IMR-90 (cell line): ENCODE measurements around the gene KCNE4. TPM values are rescaled to one million over a fixed set of nuclear protein-coding genes. Genes with fewer than 3 reads are reported as not detected.
A peak's percentile ranks its signal among the peaks of the same experiment; 100 is the strongest.

Experiments
- ATAC-seq: fragments of 200-7000 bp; cut with Tn5 transposase; 2 replicates; pipeline ENCODE4 v1.9.1; 2020; ENCODE audit warnings: low read depth, mild to moderate bottlenecking, moderate library complexity
- BruUV-seq: library from RNA; stranded (reverse); fragments of 400-500 nt; replicated peaks from 2 replicates; lab custom pipeline; 2021; lab: Mats Ljungman, UMichigan
- CTCF ChIA-PET: fragments of 300-600 bp; formaldehyde crosslinking; extraction: SDS; loops from one replicate; lab custom pipeline; 2021; ENCODE audit warnings: antibody characterized with exemption; lab: Yijun Ruan, JAX
- POLR2A ChIA-PET: fragments of 300-600 bp; sonication (Branson Sonifier 250); formaldehyde crosslinking; loops from one replicate; lab custom pipeline; 2022; ENCODE audit warnings: antibody characterized with exemption; ENCODE audit not compliant: unreplicated experiment; lab: Charles Lee
- DNase-seq: peaks from one replicate; pipeline ENCODE4 v3.0.0; 2013
- H2AFZ ChIP-seq: replicated peaks from 2 replicates; pipeline ENCODE3; 2013; ENCODE audit warnings: low read length, mild to moderate bottlenecking; ENCODE audit not compliant: poor library complexity
- H2AK5ac ChIP-seq: 2 replicates; pipeline ENCODE4 v1.6.1; 2013; ENCODE audit warnings: low read depth, low read length, inconsistent platforms
- H2AK9ac ChIP-seq: replicated peaks from 2 replicates; pipeline ENCODE3; 2013; ENCODE audit warnings: mild to moderate bottlenecking, low read depth, low read length, moderate library complexity; ENCODE audit not compliant: poor library complexity
- H2BK120ac ChIP-seq: 2 replicates; pipeline ENCODE4 v1.6.1; 2013; ENCODE audit warnings: low read depth, low read length, inconsistent platforms
- H2BK15ac ChIP-seq: 3 replicates; pipeline ENCODE4 v1.6.1; 2013; ENCODE audit warnings: low read depth, low read length, inconsistent platforms
- H2BK20ac ChIP-seq: 2 replicates; pipeline ENCODE4 v1.6.1; 2013; ENCODE audit warnings: low read depth, mild to moderate bottlenecking, inconsistent platforms, low read length, moderate library complexity
- H2BK5ac ChIP-seq: 2 replicates; pipeline ENCODE4 v1.6.1; 2013; ENCODE audit warnings: mild to moderate bottlenecking, low read depth, low read length, inconsistent platforms; ENCODE audit not compliant: poor library complexity, severe bottlenecking
- H3K14ac ChIP-seq: replicated peaks from 2 replicates; pipeline ENCODE4 v1.6.1; 2013; ENCODE audit warnings: low read depth, low read length, inconsistent platforms
- H3K18ac ChIP-seq: 2 replicates; pipeline ENCODE4 v1.6.1; 2013; ENCODE audit warnings: low read depth, low read length, control low read depth
- H3K23ac ChIP-seq: 2 replicates; pipeline ENCODE4 v1.6.1; 2013; ENCODE audit warnings: low read depth, low read length, inconsistent platforms
- H3K27ac ChIP-seq: 2 replicates; pipeline ENCODE4 v1.5.1; 2013; ENCODE audit warnings: mild to moderate bottlenecking, control low read depth, low read length; ENCODE audit not compliant: insufficient read depth
- H3K27me3 ChIP-seq: 2 replicates; pipeline ENCODE4 v1.6.1; 2013; ENCODE audit warnings: low read length; ENCODE audit not compliant: control insufficient read depth, insufficient read depth
- H3K36me3 ChIP-seq: 2 replicates; pipeline ENCODE4 v1.6.1; 2013; ENCODE audit warnings: low read length, mixed read lengths; ENCODE audit not compliant: control insufficient read depth, insufficient read depth
- H3K4ac ChIP-seq: 2 replicates; pipeline ENCODE4 v1.6.1; 2013; ENCODE audit warnings: low read depth, low read length, inconsistent platforms
- H3K4me1 ChIP-seq: 2 replicates; pipeline ENCODE4 v1.6.1; 2013; ENCODE audit warnings: low read length, mixed read lengths; ENCODE audit not compliant: control insufficient read depth, insufficient read depth
- H3K4me2 ChIP-seq: 2 replicates; pipeline ENCODE4 v1.6.1; 2013; ENCODE audit warnings: low read depth, mild to moderate bottlenecking, control low read depth, low read length, moderate library complexity
- H3K4me3 ChIP-seq: 2 replicates; pipeline ENCODE4 v1.5.1; 2013; ENCODE audit warnings: low read depth, mild to moderate bottlenecking, control low read depth, low read length, moderate library complexity; ENCODE audit not compliant: insufficient read depth
- H3K56ac ChIP-seq: 2 replicates; pipeline ENCODE4 v1.6.1; 2013; ENCODE audit warnings: low read length, inconsistent platforms; ENCODE audit not compliant: insufficient read depth; ENCODE audit errors: extremely low read depth
- H3K79me1 ChIP-seq, 2 experiments: 2 replicates each; pipeline ENCODE4 v1.6.1; 2013; ENCODE audit warnings: low read length in 2 of 2, inconsistent platforms in 1 of 2, low read depth in 1 of 2
- H3K9ac ChIP-seq: 2 replicates; pipeline ENCODE4 v1.6.1; 2013; ENCODE audit warnings: low read depth, low read length, control low read depth
- H3K9me1 ChIP-seq: 2 replicates; pipeline ENCODE4 v1.6.1; 2013; ENCODE audit warnings: low read length, inconsistent platforms; ENCODE audit not compliant: insufficient read depth
- H3K9me3 ChIP-seq: 2 replicates; pipeline ENCODE4 v1.6.1; 2013; ENCODE audit warnings: low read length; ENCODE audit not compliant: control insufficient read depth, insufficient read depth
- H4K20me1 ChIP-seq: 2 replicates; pipeline ENCODE4 v1.6.1; 2013; ENCODE audit warnings: low read length, inconsistent platforms; ENCODE audit not compliant: insufficient read depth
- H4K5ac ChIP-seq: 2 replicates; pipeline ENCODE4 v1.6.1; 2013; ENCODE audit warnings: mild to moderate bottlenecking, low read depth, low read length, control low read depth
- H4K8ac ChIP-seq, 2 experiments: 2 replicates each; pipeline ENCODE4 v1.6.1; 2013; ENCODE audit warnings: low read depth in 2 of 2, low read length in 2 of 2, control low read depth in 1 of 2, inconsistent platforms in 1 of 2
- H4K91ac ChIP-seq: 2 replicates; pipeline ENCODE4 v1.6.1; 2013; ENCODE audit warnings: low read depth, low read length, inconsistent platforms; ENCODE audit not compliant: insufficient read depth
- ELK1 ChIP-seq: fragments of 150-350 bp; IDR thresholded peaks from 2 replicates; pipeline ENCODE4 v1.6.1; 2016; ENCODE audit warnings: low read depth, mild to moderate bottlenecking, low read length, moderate library complexity, borderline replicate concordance
- MAFK ChIP-seq: IDR thresholded peaks from 2 replicates; pipeline ENCODE4 v1.6.1; 2012; ENCODE audit warnings: low read depth, low read length, improper control_type of control experiment
- POLR2A ChIP-seq: IDR thresholded peaks from 2 replicates; pipeline ENCODE4 v1.6.1; 2012; ENCODE audit warnings: mild to moderate bottlenecking, low read depth, low read length
- USF2 ChIP-seq: fragments of 150-350 bp; IDR thresholded peaks from 2 replicates; pipeline ENCODE4 v1.6.1; 2017; ENCODE audit warnings: mild to moderate bottlenecking, antibody characterized with exemption, low read length, low read depth
- WGBS, 2 experiments: methylation state at CpG; one replicate each; pipeline versions ENCODE4 v1.1.5 to v1.1.7; 2013; ENCODE audit warnings: missing lambda C conversion rate in 2 of 2; ENCODE audit not compliant: insufficient read length in 1 of 2; ENCODE audit errors: extremely low coverage in 2 of 2; 5-methylcytosine and 5-hydroxymethylcytosine counted together
- dilution Hi-C: fragments of 300-500 bp; cut with HindIII; formaldehyde crosslinking; loops from one replicate; pipeline ENCODE4 v1.14.3; 2018; ENCODE audit warnings: low sequenced_read_pairs; ENCODE audit not compliant: unreplicated experiment
- in situ Hi-C: fragments of 300-500 bp; cut with MboI; formaldehyde crosslinking; loops from 3 replicates; pipeline ENCODE4 v1.14.3; 2019; ENCODE audit warnings: low sequenced_read_pairs, inconsistent platforms, mixed read lengths
- intact Hi-C: fragments of 100-400 bp; cut with micrococcal nuclease; formaldehyde crosslinking; loops from 2 replicates; pipeline ENCODE4 v1.10.0; 2022
- polyA plus RNA-seq, 3 experiments: library from polyadenylated mRNA; depleted of rRNA; stranded (reverse); fragments of >200 nt; gene quantifications; 2 replicates each; pipeline ENCODE4 v1.2.3, GENCODE V29; 2012; ENCODE audit warnings: low replicate concordance in 1 of 3
- total RNA-seq: library from RNA; depleted of rRNA; stranded (reverse); fragments of >200 nt; gene quantifications from 2 replicates; pipeline ENCODE4 v1.2.3, GENCODE V29; 2012

The KCNE4 gene
- total and polyA plus RNA-seq, 2 of the 4 experiments (the other 2 are of a cell fraction) = 6.6 to 6.8 TPM

- H4K91ac ChIP-seq = peak overlapping the region; percentile 90
- H3K4me3 ChIP-seq = peak overlapping the region; percentile 41
- in situ Hi-C loops = no loop called here
- DNase-seq = no peak
- H3K4ac ChIP-seq = peak overlapping the region; percentile 89
- TF ChIP-seq USF2 (peak; percentile 67; the same call in 1 of the 2 replicates), MAFK (no peak), POLR2A (no peak), ELK1 (no peak)
- H2BK5ac ChIP-seq = peak overlapping the region; percentile 89
- H3K36me3 ChIP-seq = no peaks in the 10 kb centered on the region
- H2AK5ac ChIP-seq = peak overlapping the region; percentile 59; the same call in 1 of the 2 replicates
- peaks cover 12% of the 10 kb centered on the region for H3K9me1 ChIP-seq
- H3K18ac ChIP-seq = peak overlapping the region; percentile 82
- peak overlapping the region; percentile 70 for H2BK20ac ChIP-seq
- peak overlapping the region; percentile 86 for H3K23ac ChIP-seq
- peak overlapping the region; percentile 89 for H3K27ac ChIP-seq
- ChIA-PET CTCF (interaction anchor here (0.9 to 1.2 kb wide), 3 partner anchors 48 to 82 kb away, joined by 3 to 5 read pairs (median 3); no protein-coding TSS in a partner anchor), POLR2A (no interaction called here)
- H4K8ac ChIP-seq = peak overlapping the region; percentile 85 to 86
- peak overlapping the region; percentile 66 for H3K4me2 ChIP-seq
- H2BK120ac ChIP-seq = peak overlapping the region; percentile 80
- peaks cover 25% of the 10 kb centered on the region for H3K4me1 ChIP-seq
- intact Hi-C loops = loop anchor here (2.0 to 10.0 kb wide), 4 partner anchors 59 to 744 kb away; no protein-coding TSS in a partner anchor
- ATAC-seq = 0 out of 2 replicates have a peak, but pooled peaks have one; percentile 5
- 49% methylated on average over 3 of the region's 14 CpGs; no CpG with 5 or more reads in 1 of the 2 experiments for WGBS, 2 experiments
- H3K79me1 ChIP-seq = peaks cover 6 to 21% of the 10 kb centered on the region in 2 experiments; a peak in 3 of 4 replicates
- peak overlapping the region; percentile 33 for H3K56ac ChIP-seq
- peak overlapping the region; percentile 67 for H3K9ac ChIP-seq
- peak overlapping the region; percentile 84 for H4K5ac ChIP-seq
- no TSS peak for BruUV-seq
- H2AFZ ChIP-seq = peak overlapping the region; percentile 89
- no peaks in the 10 kb centered on the region for H4K20me1 ChIP-seq
- H3K14ac ChIP-seq = peak overlapping the region; percentile 89
- no peaks in the 10 kb centered on the region for H3K27me3 ChIP-seq
- peak overlapping the region; percentile 91 for H2AK9ac ChIP-seq
- H3K9me3 ChIP-seq = no peaks in the 10 kb centered on the region
- dilution Hi-C loops = no loop called here
- H2BK15ac ChIP-seq = peak overlapping the region; percentile 77; the same call in 2 of the 3 replicates
Measured at GRCh38 chr2:223053484-223054192, 1.6 kb downstream of the KCNE4 start.
